ENCODE measurements around the gene GDPD4.

The GDPD4 gene

GRCh38 chr11:77287136-77287535 is 14.3 kb downstream of the GDPD4 start:
- Histone ChIP-seq H3K27ac (ENCODE audit: low read length) (no peak overlapping the region), H3K4me1 (ENCODE audit: low read length) (no peaks in the 10 kb centered on the region), H3K79me2 (ENCODE audit: low read length) (no peaks in the 10 kb centered on the region), H4K20me1 (ENCODE audit: insufficient read depth, low read length) (no peaks in the 10 kb centered on the region), H3K4me3 (ENCODE audit: low read length) (no peak overlapping the region), H3K9me3 (replicated peaks; ENCODE audit: insufficient read depth, low read length) (no peaks in the 10 kb centered on the region), H3F3A (ENCODE audit: insufficient read depth, low read length) (no peaks in the 10 kb centered on the region), H3K4me2 (ENCODE audit: low read depth, low read length) (no peak overlapping the region), H3K9me2 (replicated peaks; ENCODE audit: insufficient read depth, low read length) (no peaks in the 10 kb centered on the region), H3K27me3 (replicated peaks; ENCODE audit: insufficient read depth, low read length) (no peaks in the 10 kb centered on the region), H3K36me3 (replicated peaks; ENCODE audit: insufficient read depth, low read length) (no peaks in the 10 kb centered on the region), H3K9ac (ENCODE audit: low read length) (no peak overlapping the region), H2AFZ (ENCODE audit: low read length) (no peak overlapping the region)
- TF ChIP-seq CTCF (IDR thresholded peaks at IDR 0.05; ENCODE audit: low read length): no peak
- no peak for TF ChIP-seq EZH2 (optimal IDR thresholded peaks at IDR 0.05; ENCODE audit: low read depth, low read length)
- TF ChIP-seq EZH2phosphoT487 (IDR thresholded peaks at IDR 0.05; ENCODE audit: low read length): no peak
- no peak for DNase-seq

DNA sequence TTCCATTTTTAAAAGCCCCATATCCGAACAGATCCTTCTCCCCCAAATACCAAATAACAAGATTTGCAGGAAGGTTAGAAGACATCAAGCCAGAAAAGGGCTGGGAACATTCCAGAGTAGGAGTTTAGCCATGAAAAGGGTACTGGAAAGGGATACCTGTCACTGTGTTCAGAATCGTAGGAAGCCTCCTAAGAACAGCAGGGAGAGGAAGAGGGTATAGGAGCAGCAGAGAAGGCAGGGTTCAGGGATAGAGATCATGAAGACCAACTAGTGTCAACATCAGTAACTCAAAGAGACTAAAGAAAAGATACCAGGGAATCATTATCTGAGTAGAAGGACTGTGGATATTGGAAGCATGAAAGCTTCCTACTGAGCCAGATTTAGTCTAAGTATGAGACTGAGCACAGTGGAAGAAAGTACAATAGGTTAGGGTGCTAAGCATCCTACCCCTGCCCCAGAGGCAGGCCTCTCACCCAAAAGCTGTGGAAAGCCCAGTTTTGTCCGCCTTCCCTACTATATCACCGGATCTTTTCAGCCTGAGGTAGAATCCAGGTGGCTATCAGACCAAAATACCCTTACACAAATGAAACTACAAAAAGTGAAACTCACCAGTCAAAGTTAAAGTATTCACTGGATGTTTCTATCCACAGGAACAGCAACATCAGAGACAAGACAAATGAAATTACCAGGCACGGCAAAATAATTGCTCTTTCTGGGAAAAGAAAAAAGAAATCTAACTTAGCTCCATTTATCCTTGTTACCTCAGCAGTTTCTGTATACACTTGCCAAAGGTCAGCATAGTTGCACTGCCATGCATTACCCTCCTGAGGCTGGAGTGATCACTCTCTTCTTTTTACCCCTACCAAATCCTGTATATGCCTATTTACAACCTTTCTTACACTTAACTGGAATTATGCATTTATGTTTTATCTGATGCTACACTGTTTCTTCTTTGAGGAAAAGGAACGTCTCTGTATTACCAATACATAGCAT is 16.7 kb downstream of the GDPD4 start:
- no peaks in the 10 kb centered on the region for H4K20me1 ChIP-seq (ENCODE audit: insufficient read depth, low read length)
- no peaks in the 10 kb centered on the region for H3F3A ChIP-seq (ENCODE audit: insufficient read depth, low read length)
- H3K4me1 ChIP-seq (ENCODE audit: low read length): no peaks in the 10 kb centered on the region
- H3K36me3 ChIP-seq (replicated peaks; ENCODE audit: insufficient read depth, low read length): no peaks in the 10 kb centered on the region
- no peak overlapping the region for H3K9ac ChIP-seq (ENCODE audit: low read length)
- H3K4me2 ChIP-seq (ENCODE audit: low read depth, low read length): no peak overlapping the region
- H3K9me3 ChIP-seq (replicated peaks; ENCODE audit: insufficient read depth, low read length): no peaks in the 10 kb centered on the region
- no peak overlapping the region for H2AFZ ChIP-seq (ENCODE audit: low read length)
- no peaks in the 10 kb centered on the region for H3K9me2 ChIP-seq (replicated peaks; ENCODE audit: insufficient read depth, low read length)
- TF ChIP-seq EZH2phosphoT487 (IDR thresholded peaks at IDR 0.05; ENCODE audit: low read length) (no peak), EZH2 (optimal IDR thresholded peaks at IDR 0.05; ENCODE audit: low read depth, low read length) (no peak), CTCF (IDR thresholded peaks at IDR 0.05; ENCODE audit: low read length) (no peak)
- no peaks in the 10 kb centered on the region for H3K27me3 ChIP-seq (replicated peaks; ENCODE audit: insufficient read depth, low read length)
- no peak overlapping the region for H3K27ac ChIP-seq (ENCODE audit: low read length)
- no peak for DNase-seq
- H3K4me3 ChIP-seq (ENCODE audit: low read length): no peak overlapping the region
- H3K79me2 ChIP-seq (ENCODE audit: low read length): no peaks in the 10 kb centered on the region

- Histone ChIP-seq H2AFZ (ENCODE audit: low read length) (no peak overlapping the region), H3K79me2 (ENCODE audit: low read length) (no peaks in the 10 kb centered on the region), H3K4me2 (ENCODE audit: low read depth, low read length) (no peak overlapping the region), H3K9ac (ENCODE audit: low read length) (no peak overlapping the region), H3K4me1 (ENCODE audit: low read length) (no peaks in the 10 kb centered on the region), H3K27me3 (replicated peaks; ENCODE audit: insufficient read depth, low read length) (no peaks in the 10 kb centered on the region), H3F3A (ENCODE audit: insufficient read depth, low read length) (no peaks in the 10 kb centered on the region), H3K27ac (ENCODE audit: low read length) (no peak overlapping the region), H4K20me1 (ENCODE audit: insufficient read depth, low read length) (no peaks in the 10 kb centered on the region), H3K9me3 (replicated peaks; ENCODE audit: insufficient read depth, low read length) (no peaks in the 10 kb centered on the region), H3K36me3 (replicated peaks; ENCODE audit: insufficient read depth, low read length) (no peaks in the 10 kb centered on the region), H3K4me3 (ENCODE audit: low read length) (no peak overlapping the region), H3K9me2 (replicated peaks; ENCODE audit: insufficient read depth, low read length) (no peaks in the 10 kb centered on the region)
- no peak for TF ChIP-seq EZH2 (optimal IDR thresholded peaks at IDR 0.05; ENCODE audit: low read depth, low read length)
- no peak for TF ChIP-seq CTCF (IDR thresholded peaks at IDR 0.05; ENCODE audit: low read length)
- TF ChIP-seq EZH2phosphoT487 (IDR thresholded peaks at IDR 0.05; ENCODE audit: low read length): no peak
- DNase-seq: no peak
Measured at GRCh38 chr11:77283101-77283500, 18.4 kb downstream of the GDPD4 start.

Measured in MM.1S (cell line).